ENCODE measurements around the gene STX18. TPM values are rescaled to one million over a fixed set of nuclear protein-coding genes. Genes with fewer than 3 reads are reported as not detected.

The STX18 gene
- total and polyA plus RNA-seq, 2 donors from 2014 or later: 37.2 to 66.8 TPM

DNA sequence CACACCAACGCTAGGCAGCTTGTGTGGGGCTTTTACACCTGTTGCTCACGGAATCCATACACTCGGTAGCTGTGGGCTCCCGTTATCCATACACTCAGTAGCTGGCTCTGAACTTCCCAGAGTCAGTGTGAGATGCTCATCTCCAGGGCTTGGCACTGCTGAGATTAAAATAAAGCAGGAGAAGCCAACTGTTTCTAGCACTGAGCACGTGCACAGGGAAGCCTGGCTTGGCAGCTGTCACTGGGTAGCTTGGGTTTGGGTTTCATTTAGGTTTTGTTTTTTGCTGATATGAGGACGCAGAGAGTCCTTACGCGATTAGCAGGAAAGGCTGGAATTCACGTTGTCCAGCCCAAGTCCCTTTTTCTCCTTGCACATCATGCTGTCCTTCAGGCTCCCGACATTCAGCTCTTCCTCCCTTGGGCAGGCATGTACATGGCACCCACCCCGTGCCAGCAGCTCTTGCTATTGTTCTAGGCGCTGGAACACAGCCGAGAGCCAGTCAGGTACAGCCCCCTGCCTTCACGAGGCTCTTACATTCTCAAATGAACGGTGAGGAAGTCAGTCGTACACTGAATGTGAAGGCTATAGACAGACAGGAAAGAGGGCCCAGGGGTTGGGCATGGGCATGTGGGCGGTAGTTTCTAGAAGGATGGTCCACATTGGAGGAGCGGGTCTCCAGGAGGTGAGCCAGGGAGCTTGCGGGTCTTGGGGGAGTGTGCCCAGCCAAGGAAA lies 129.0 kb downstream of the STX18 start:
- TF ChIP-seq CTCF (IDR thresholded peaks at IDR 0.05; ENCODE audit: borderline replicate concordance, extremely low read depth, insufficient read depth): no peak
- Histone ChIP-seq H3K36me3 (ENCODE audit: control insufficient read depth in 2 of 3, insufficient read depth in 3 of 3, low read length in 3 of 3) (no peaks in the 10 kb centered on the region), H3K4me3 (ENCODE audit: low read length in 3 of 3) (no peak overlapping the region), H3K9ac (ENCODE audit: low read length in 3 of 3) (no peak overlapping the region), H3K27ac (ENCODE audit: low read depth in 2 of 2, low read length in 2 of 2) (no peak overlapping the region), H3K4me1 (ENCODE audit: control insufficient read depth in 2 of 3, insufficient read depth in 2 of 3, low read depth in 1 of 3, low read length in 3 of 3) (no peaks in the 10 kb centered on the region), H3K9me3 (ENCODE audit: control insufficient read depth in 2 of 3, insufficient read depth in 1 of 3, low read length in 3 of 3) (no peaks in the 10 kb centered on the region), H3K27me3 (ENCODE audit: control insufficient read depth, insufficient read depth, low read length) (no peaks in the 10 kb centered on the region)
- FAIRE-seq (no peak), DNase-seq (peak in 1 of 5 donors; percentile 41)
- intact Hi-C loops (cut with DNase I): no loop called here

- no peaks in the 10 kb centered on the region for H3K9me3 ChIP-seq (ENCODE audit: control insufficient read depth in 2 of 3, insufficient read depth in 1 of 3, low read length in 3 of 3)
- DNase-seq (peak in 1 of 5 donors; percentile 35), FAIRE-seq (no peak)
- no peaks in the 10 kb centered on the region for H3K27me3 ChIP-seq (ENCODE audit: control insufficient read depth, insufficient read depth, low read length)
- H3K27ac ChIP-seq (ENCODE audit: low read depth in 2 of 2, low read length in 2 of 2): no peak overlapping the region
- H3K4me1 ChIP-seq (ENCODE audit: control insufficient read depth in 2 of 3, insufficient read depth in 2 of 3, low read depth in 1 of 3, low read length in 3 of 3): no peaks in the 10 kb centered on the region
- intact Hi-C loops (cut with DNase I): no loop called here
- no peak overlapping the region for H3K9ac ChIP-seq (ENCODE audit: low read length in 3 of 3)
- TF ChIP-seq CTCF (IDR thresholded peaks at IDR 0.05; ENCODE audit: borderline replicate concordance, extremely low read depth, insufficient read depth): no peak
- H3K4me3 ChIP-seq (ENCODE audit: low read length in 3 of 3): no peak overlapping the region
- no peaks in the 10 kb centered on the region for H3K36me3 ChIP-seq (ENCODE audit: control insufficient read depth in 2 of 3, insufficient read depth in 3 of 3, low read length in 3 of 3)
Measured at GRCh38 chr4:4411906-4412305, 129.9 kb downstream of the STX18 start.

GRCh38 chr4:4410271-4410670 lies 131.6 kb downstream of the STX18 start:
- H3K9ac ChIP-seq (ENCODE audit: low read length in 3 of 3): no peak overlapping the region
- FAIRE-seq (no peak), DNase-seq (peak in 1 of 5 donors; percentile 43)
- H3K4me1 ChIP-seq (ENCODE audit: control insufficient read depth in 2 of 3, insufficient read depth in 2 of 3, low read depth in 1 of 3, low read length in 3 of 3): no peaks in the 10 kb centered on the region
- no peak for TF ChIP-seq CTCF (IDR thresholded peaks at IDR 0.05; ENCODE audit: borderline replicate concordance, extremely low read depth, insufficient read depth)
- intact Hi-C loops (cut with DNase I): no loop called here
- no peak overlapping the region for H3K27ac ChIP-seq (ENCODE audit: low read depth in 2 of 2, low read length in 2 of 2)
- no peaks in the 10 kb centered on the region for H3K36me3 ChIP-seq (ENCODE audit: control insufficient read depth in 2 of 3, insufficient read depth in 3 of 3, low read length in 3 of 3)
- H3K27me3 ChIP-seq (ENCODE audit: control insufficient read depth, insufficient read depth, low read length): no peaks in the 10 kb centered on the region
- H3K4me3 ChIP-seq (ENCODE audit: low read length in 3 of 3): no peak overlapping the region
- no peaks in the 10 kb centered on the region for H3K9me3 ChIP-seq (ENCODE audit: control insufficient read depth in 2 of 3, insufficient read depth in 1 of 3, low read length in 3 of 3)
